Measurements from ENCODE around the gene IL32. TPM values are rescaled to one million over a fixed set of nuclear protein-coding genes. Genes with fewer than 3 reads are reported as not detected.
A peak's percentile ranks its signal among the peaks of the same experiment; 100 is the strongest.

Gene IL32
- total and polyA plus RNA-seq, 2 donors (not counting 1 experiment from before 2014, with no cell fraction given), result 2.0 to 2.3 TPM

- Histone ChIP-seq H2AFZ (ENCODE audit: insufficient read depth, low read depth, low read length, poor library complexity, severe bottlenecking) (no peak overlapping the region), H3K27ac (ENCODE audit: low read length in 2 of 2) (no peak overlapping the region), H3K36me3 (replicated peaks in 1 of 2; ENCODE audit: control extremely low read depth in 1 of 2, control insufficient read depth in 1 of 2, extremely low read depth in 1 of 2, insufficient read depth in 2 of 2, low read length in 1 of 2) (no peaks in the 10 kb centered on the region), H3K79me2 (ENCODE audit: control insufficient read depth, insufficient read depth, low read length) (no peaks in the 10 kb centered on the region), H4K20me1 (ENCODE audit: control insufficient read depth, insufficient read depth, low read length, poor library complexity, severe bottlenecking) (no peaks in the 10 kb centered on the region), H3K27me3 (replicated peaks in 1 of 4; ENCODE audit: control extremely low read depth in 1 of 4, control insufficient read depth in 3 of 4, insufficient read depth in 4 of 4, low read length in 3 of 4) (peaks cover 0 to 45% (median 22%) of the 10 kb centered on the region in 4 experiments), H3K9me3 (ENCODE audit: control extremely low read depth in 1 of 3, control insufficient read depth in 2 of 3, insufficient read depth in 1 of 3, low read length in 2 of 3) (peaks cover 0 to 15% (median 0%) of the 10 kb centered on the region in 3 donors), H3K9ac (ENCODE audit: low read length) (no peak overlapping the region), H3K4me3 (ENCODE audit: control extremely low read depth in 1 of 5, extremely low read depth in 1 of 5, insufficient read depth in 1 of 5, low read depth in 2 of 5, low read length in 4 of 5) (peak overlapping the region in 1 of 5 experiments; percentile 12), H3K4me1 (ENCODE audit: control insufficient read depth in 2 of 2, insufficient read depth in 2 of 2, low read length in 2 of 2) (peaks cover 21 to 25% of the 10 kb centered on the region in 2 donors), H3K4me2 (replicated peaks; ENCODE audit: low read depth, low read length, poor library complexity, severe bottlenecking) (no peak overlapping the region)
- ChIA-PET POLR2A (interaction anchor here (0.5 kb wide), 1 partner anchor 52 kb away, joined by 3 read pairs; no protein-coding TSS in a partner anchor), CTCF (interaction anchor here (1.4 kb wide), 1 partner anchor 22 kb away, joined by 3 read pairs; no protein-coding TSS in a partner anchor)
- ATAC-seq (ENCODE audit: low read depth) (no peak), DNase-seq (no peak)
- Mint-ChIP-seq H3K27ac (no peak overlapping the region), H3K9me3 (ENCODE audit: insufficient read depth) (no peaks in the 10 kb centered on the region), H3K27me3 (peaks cover 15% of the 10 kb centered on the region), H3K4me3 (no peak overlapping the region), H3K4me1 (peaks cover 20% of the 10 kb centered on the region)
- TF ChIP-seq, protein P1, sequence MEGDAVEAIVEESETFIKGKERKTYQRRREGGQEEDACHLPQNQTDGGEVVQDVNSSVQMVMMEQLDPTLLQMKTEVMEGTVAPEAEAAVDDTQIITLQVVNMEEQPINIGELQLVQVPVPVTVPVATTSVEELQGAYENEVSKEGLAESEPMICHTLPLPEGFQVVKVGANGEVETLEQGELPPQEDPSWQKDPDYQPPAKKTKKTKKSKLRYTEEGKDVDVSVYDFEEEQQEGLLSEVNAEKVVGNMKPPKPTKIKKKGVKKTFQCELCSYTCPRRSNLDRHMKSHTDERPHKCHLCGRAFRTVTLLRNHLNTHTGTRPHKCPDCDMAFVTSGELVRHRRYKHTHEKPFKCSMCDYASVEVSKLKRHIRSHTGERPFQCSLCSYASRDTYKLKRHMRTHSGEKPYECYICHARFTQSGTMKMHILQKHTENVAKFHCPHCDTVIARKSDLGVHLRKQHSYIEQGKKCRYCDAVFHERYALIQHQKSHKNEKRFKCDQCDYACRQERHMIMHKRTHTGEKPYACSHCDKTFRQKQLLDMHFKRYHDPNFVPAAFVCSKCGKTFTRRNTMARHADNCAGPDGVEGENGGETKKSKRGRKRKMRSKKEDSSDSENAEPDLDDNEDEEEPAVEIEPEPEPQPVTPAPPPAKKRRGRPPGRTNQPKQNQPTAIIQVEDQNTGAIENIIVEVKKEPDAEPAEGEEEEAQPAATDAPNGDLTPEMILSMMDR (IDR thresholded peaks at IDR 0.05), result no peak
- no peak for TF ChIP-seq EZH2 (IDR thresholded peaks at IDR 0.05; ENCODE audit: borderline replicate concordance, insufficient read depth, low read depth, low read length, poor library complexity, severe bottlenecking)
- 84% methylated on average over 26 of the region's 26 CpGs for WGBS (ENCODE audit: insufficient coverage)
- intact Hi-C loops (cut with micrococcal nuclease), result loop anchor here (5.0 kb wide), 1 partner anchor 122 kb away; no protein-coding TSS in a partner anchor
Observed at GRCh38 chr16:3049921-3050481, 15.4 kb upstream of the IL32 start.

DNA sequence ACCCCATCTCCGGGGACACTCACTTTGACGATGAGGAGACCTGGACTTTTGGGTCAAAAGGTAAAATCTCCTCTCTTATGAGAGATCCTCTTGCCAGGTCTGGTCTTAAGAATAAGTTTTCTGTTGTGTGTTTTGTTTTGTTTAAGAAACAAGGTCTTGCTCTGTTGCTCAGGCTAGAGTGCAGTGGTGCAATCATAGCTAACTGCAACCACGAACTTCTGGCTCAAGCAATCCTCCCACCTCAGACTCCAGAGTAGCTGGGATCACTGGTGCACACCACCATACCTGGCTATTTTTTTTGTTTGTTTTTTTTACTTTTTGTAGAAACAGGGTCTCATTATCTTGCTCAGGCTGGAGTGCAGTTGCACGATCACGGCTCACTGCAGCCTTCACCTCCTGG lies 15.0 kb upstream of the IL32 start:
- ChIA-PET CTCF (interaction anchor here (0.6 to 1.4 kb wide), 2 partner anchors 22 to 608 kb away, joined by 3 read pairs; no protein-coding TSS in a partner anchor), POLR2A (interaction anchor here (0.5 kb wide), 1 partner anchor 52 kb away, joined by 3 read pairs; no protein-coding TSS in a partner anchor)
- Histone ChIP-seq H3K36me3 (replicated peaks in 1 of 2; ENCODE audit: control extremely low read depth in 1 of 2, control insufficient read depth in 1 of 2, extremely low read depth in 1 of 2, insufficient read depth in 2 of 2, low read length in 1 of 2) (no peaks in the 10 kb centered on the region), H3K4me1 (ENCODE audit: control insufficient read depth in 2 of 2, insufficient read depth in 2 of 2, low read length in 2 of 2) (peaks cover 21 to 25% of the 10 kb centered on the region in 2 donors), H3K9ac (ENCODE audit: low read length) (no peak overlapping the region), H3K4me3 (ENCODE audit: control extremely low read depth in 1 of 5, extremely low read depth in 1 of 5, insufficient read depth in 1 of 5, low read depth in 2 of 5, low read length in 4 of 5) (peak overlapping the region in 1 of 5 experiments; percentile 34), H3K4me2 (replicated peaks; ENCODE audit: low read depth, low read length, poor library complexity, severe bottlenecking) (no peak overlapping the region), H3K79me2 (ENCODE audit: control insufficient read depth, insufficient read depth, low read length) (no peaks in the 10 kb centered on the region), H3K9me3 (ENCODE audit: control extremely low read depth in 1 of 3, control insufficient read depth in 2 of 3, insufficient read depth in 1 of 3, low read length in 2 of 3) (peaks cover 0 to 11% (median 0%) of the 10 kb centered on the region in 3 donors), H3K27me3 (replicated peaks in 1 of 4; ENCODE audit: control extremely low read depth in 1 of 4, control insufficient read depth in 3 of 4, insufficient read depth in 4 of 4, low read length in 3 of 4) (peaks cover 0 to 41% (median 20%) of the 10 kb centered on the region in 4 experiments), H3K27ac (ENCODE audit: low read length in 2 of 2) (no peak overlapping the region), H4K20me1 (ENCODE audit: control insufficient read depth, insufficient read depth, low read length, poor library complexity, severe bottlenecking) (no peaks in the 10 kb centered on the region), H2AFZ (ENCODE audit: insufficient read depth, low read depth, low read length, poor library complexity, severe bottlenecking) (no peak overlapping the region)
- DNase-seq (no peak), ATAC-seq (ENCODE audit: low read depth) (no peak)
- Mint-ChIP-seq H3K4me3 (no peak overlapping the region), H3K9me3 (ENCODE audit: insufficient read depth) (no peaks in the 10 kb centered on the region), H3K27ac (no peak overlapping the region), H3K4me1 (peaks cover 20% of the 10 kb centered on the region), H3K27me3 (peaks cover 11% of the 10 kb centered on the region)
- intact Hi-C loops (cut with micrococcal nuclease), result no loop called here
- TF ChIP-seq, protein P1 (IDR thresholded peaks at IDR 0.05), result no peak
- no peak for TF ChIP-seq EZH2 (IDR thresholded peaks at IDR 0.05; ENCODE audit: borderline replicate concordance, insufficient read depth, low read depth, low read length, poor library complexity, severe bottlenecking)
- no CpG with 5 or more reads among the region's 5 CpGs for WGBS (ENCODE audit: insufficient coverage)
